Activated naive CD8-positive, alpha-beta T cell treated with anti-CD3 and anti-CD28 coated beads, Interleukin-2, amount 10 ng/mL, durations not matched to agents 7 days and 5 days (primary cell): Measurements from ENCODE around the gene XIAP. TPM values are rescaled to one million over a fixed set of nuclear protein-coding genes. Genes with fewer than 3 reads are reported as not detected.
"Not testable (repeated sequence)": the region's sequence is repeated elsewhere in the genome, so short reads cannot be mapped to it uniquely, and the experiment has no call there.

Experiments used
- ATAC-seq: fragments of 150-1000 bp; cut with Tn5 transposase; one replicate; pipeline ENCODE4 v1.10.0; 2021; ENCODE audit warnings: low read depth, moderate library complexity
- POLR2A ChIA-PET: fragments of 350-600 bp; sonication (Branson Sonifier 250); formaldehyde crosslinking; loops from one replicate; lab custom pipeline; 2021; ENCODE audit warnings: antibody characterized with exemption; lab: Charles Lee
- DNase-seq: peaks from one replicate; pipeline ENCODE4 v3.0.0; 2021
- H3K27ac Mint-ChIP-seq: one replicate; pipeline ENCODE4 v1.8.0; 2022; ENCODE audit warnings: mild to moderate bottlenecking, mixed read lengths
- H3K27me3 Mint-ChIP-seq: one replicate; pipeline ENCODE4 v1.8.0; 2022; ENCODE audit warnings: mild to moderate bottlenecking, moderate library complexity, mixed read lengths
- H3K36me3 Mint-ChIP-seq: one replicate; pipeline ENCODE4 v1.8.0; 2021; ENCODE audit warnings: mild to moderate bottlenecking, mixed read lengths
- H3K4me1 Mint-ChIP-seq: one replicate; pipeline ENCODE4 v1.8.0; 2021; ENCODE audit warnings: mixed read lengths
- H3K4me3 Mint-ChIP-seq: one replicate; pipeline ENCODE4 v1.8.0; 2022; ENCODE audit warnings: mild to moderate bottlenecking, moderate library complexity, mixed read lengths
- H3K9me3 Mint-ChIP-seq: one replicate; pipeline ENCODE4 v1.8.0; 2021; ENCODE audit warnings: mixed read lengths
- total RNA-seq, 2 experiments: library from RNA; stranded (reverse); gene quantifications; one replicate each; pipeline ENCODE4 v1.2.3, GENCODE V29; 2021

The XIAP gene
- total RNA-seq, 2 experiments from 2014 or later = 35.5 to 46.4 TPM

- no peak overlapping the region for H3K4me3 Mint-ChIP-seq
- no peak overlapping the region for H3K27ac Mint-ChIP-seq
- POLR2A ChIA-PET = no interaction called here
- H3K36me3 Mint-ChIP-seq = no peaks in the 10 kb centered on the region
- no peaks in the 10 kb centered on the region for H3K9me3 Mint-ChIP-seq
- DNase-seq (no peak), ATAC-seq (no peak)
- no peaks in the 10 kb centered on the region for H3K4me1 Mint-ChIP-seq
- peaks cover 2% of the 10 kb centered on the region for H3K27me3 Mint-ChIP-seq
These were observed 10.8 kb upstream of the XIAP start for GRCh38 chrX:123849096-123849495.

DNA sequence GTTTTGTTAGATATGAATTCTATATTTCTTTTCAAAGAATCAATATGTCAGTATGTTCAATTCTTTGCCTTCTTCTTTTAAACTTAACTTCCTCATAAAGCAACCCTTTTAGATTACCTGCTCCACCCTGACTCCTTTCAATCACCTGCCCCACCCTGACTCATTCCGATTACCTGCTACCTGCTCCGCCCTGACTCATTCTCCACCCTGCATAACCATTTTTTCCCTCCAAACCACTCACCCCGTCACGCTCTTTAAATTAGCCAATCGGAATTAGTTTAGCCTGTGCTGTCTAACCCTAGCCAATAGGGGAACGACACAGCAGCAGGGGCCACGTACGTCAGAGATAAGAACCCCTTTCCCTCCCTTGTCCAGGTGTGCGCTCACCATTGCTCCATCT is 9.9 kb upstream of the XIAP start:
- ATAC-seq, H3K27me3 Mint-ChIP-seq, H3K36me3 Mint-ChIP-seq, H3K9me3 Mint-ChIP-seq, H3K4me1 Mint-ChIP-seq, H3K27ac Mint-ChIP-seq, POLR2A ChIA-PET, DNase-seq, H3K4me3 Mint-ChIP-seq: not testable (repeated sequence)

- H3K4me3 Mint-ChIP-seq = no peak overlapping the region
- DNase-seq (no peak), ATAC-seq (no peak)
- POLR2A ChIA-PET = no interaction called here
- no peaks in the 10 kb centered on the region for H3K9me3 Mint-ChIP-seq
- H3K36me3 Mint-ChIP-seq = no peaks in the 10 kb centered on the region
- H3K27me3 Mint-ChIP-seq = peaks cover 4% of the 10 kb centered on the region
- no peak overlapping the region for H3K27ac Mint-ChIP-seq
- no peaks in the 10 kb centered on the region for H3K4me1 Mint-ChIP-seq
These were observed 8.8 kb upstream of the XIAP start for GRCh38 chrX:123851079-123851478.

GRCh38 chrX:123854329-123854728 is 5.5 kb upstream of the XIAP start:
- Mint-ChIP-seq H3K4me1 (peaks cover 3% of the 10 kb centered on the region), H3K27ac (no peak overlapping the region), H3K4me3 (no peak overlapping the region), H3K27me3 (peaks cover 4% of the 10 kb centered on the region), H3K36me3 (no peaks in the 10 kb centered on the region), H3K9me3 (no peaks in the 10 kb centered on the region)
- POLR2A ChIA-PET = no interaction called here
- ATAC-seq (no peak), DNase-seq (no peak)

DNA sequence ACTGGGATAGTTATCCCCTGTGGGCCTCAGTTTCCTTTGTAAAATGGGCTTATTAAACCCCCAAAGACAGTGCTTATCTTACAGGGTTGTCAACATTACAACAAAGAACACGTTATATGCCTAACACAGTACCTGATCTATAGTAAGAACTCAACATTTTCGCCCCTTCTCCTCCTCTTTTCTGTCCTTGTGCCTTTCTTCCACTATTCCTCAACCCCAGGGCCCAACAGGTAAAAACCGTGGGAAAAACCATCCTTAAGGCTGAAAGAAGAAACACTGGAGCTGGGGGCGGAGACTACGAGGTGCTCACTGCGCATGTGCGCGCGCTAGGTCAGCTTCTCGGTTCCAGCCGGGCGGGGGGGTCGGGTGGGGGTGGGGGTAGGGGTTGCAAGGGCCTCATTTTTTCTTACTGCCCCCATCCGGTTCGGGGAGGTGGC is 426 bp upstream of the XIAP start:
- DNase-seq (no peak), ATAC-seq (no peak)
- H3K4me3 Mint-ChIP-seq = peak overlapping the region; percentile 92

DNA sequence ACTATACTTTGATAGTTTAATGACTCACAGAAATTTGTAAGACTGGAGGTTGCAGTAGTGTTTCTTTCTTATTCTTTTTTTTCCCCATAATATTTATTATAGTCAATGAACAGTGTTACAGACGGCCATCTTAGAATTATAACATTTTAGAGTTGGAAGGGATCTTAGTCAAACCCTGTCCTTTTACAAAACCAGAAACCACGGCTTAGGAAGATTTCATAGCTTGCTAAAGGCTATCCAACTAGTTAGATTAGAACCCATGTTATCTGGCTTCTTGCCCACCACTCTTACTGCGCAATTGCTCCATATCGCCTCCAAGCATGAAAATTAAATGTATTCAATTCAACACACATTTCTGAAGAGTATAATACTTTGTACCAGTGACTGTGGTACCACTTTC is 1.1 kb downstream of the XIAP start:
- DNase-seq = no peak

More for the DNA sequence above, 426 bp upstream of the XIAP start:
- Mint-ChIP-seq H3K4me1 (peaks cover 5% of the 10 kb centered on the region), H3K27ac (peak overlapping the region; percentile 93), H3K27me3 (peaks cover 2% of the 10 kb centered on the region), H3K9me3 (no peaks in the 10 kb centered on the region), H3K36me3 (no peaks in the 10 kb centered on the region)
- POLR2A ChIA-PET = no interaction called here

GRCh38 chrX:123869488-123869887 is 9.6 kb downstream of the XIAP start:
- H3K9me3 Mint-ChIP-seq = no peaks in the 10 kb centered on the region
- peaks cover 2% of the 10 kb centered on the region for H3K36me3 Mint-ChIP-seq
- no peak overlapping the region for H3K27ac Mint-ChIP-seq
- peaks cover 4% of the 10 kb centered on the region for H3K4me1 Mint-ChIP-seq
- H3K27me3 Mint-ChIP-seq = no peaks in the 10 kb centered on the region
- POLR2A ChIA-PET = interaction anchor here (1.7 kb wide), 1 partner anchor 9 kb away, joined by 5 read pairs; no protein-coding TSS in a partner anchor
- H3K4me3 Mint-ChIP-seq = no peak overlapping the region
- no peak for DNase-seq
- ATAC-seq = no peak

More for the DNA sequence above, 1.1 kb downstream of the XIAP start:
- Mint-ChIP-seq H3K27ac (peak overlapping the region; percentile 93), H3K4me3 (peak overlapping the region; percentile 92), H3K4me1 (peaks cover 7% of the 10 kb centered on the region), H3K27me3 (no peaks in the 10 kb centered on the region), H3K9me3 (no peaks in the 10 kb centered on the region), H3K36me3 (peaks cover 2% of the 10 kb centered on the region)
- ATAC-seq = no peak
- POLR2A ChIA-PET = interaction anchor here (0.6 to 1.6 kb wide), 5 partner anchors 8 to 102 kb away, joined by 3 to 5 read pairs (median 3); no protein-coding TSS in a partner anchor

- no peak for ATAC-seq
- DNase-seq = no peak
- Mint-ChIP-seq H3K27ac (no peak overlapping the region), H3K27me3 (no peaks in the 10 kb centered on the region), H3K36me3 (no peaks in the 10 kb centered on the region), H3K4me1 (peaks cover 2% of the 10 kb centered on the region), H3K9me3 (no peaks in the 10 kb centered on the region), H3K4me3 (no peak overlapping the region)
- POLR2A ChIA-PET = interaction anchor here (1.0 kb wide), 1 partner anchor 10 kb away, joined by 4 read pairs; no protein-coding TSS in a partner anchor
These were observed 11.5 kb downstream of the XIAP start for GRCh38 chrX:123871309-123871708.

- POLR2A ChIA-PET = no interaction called here
- H3K27me3 Mint-ChIP-seq = no peaks in the 10 kb centered on the region
These were observed 14.1 kb downstream of the XIAP start for GRCh38 chrX:123873956-123874355.

DNA sequence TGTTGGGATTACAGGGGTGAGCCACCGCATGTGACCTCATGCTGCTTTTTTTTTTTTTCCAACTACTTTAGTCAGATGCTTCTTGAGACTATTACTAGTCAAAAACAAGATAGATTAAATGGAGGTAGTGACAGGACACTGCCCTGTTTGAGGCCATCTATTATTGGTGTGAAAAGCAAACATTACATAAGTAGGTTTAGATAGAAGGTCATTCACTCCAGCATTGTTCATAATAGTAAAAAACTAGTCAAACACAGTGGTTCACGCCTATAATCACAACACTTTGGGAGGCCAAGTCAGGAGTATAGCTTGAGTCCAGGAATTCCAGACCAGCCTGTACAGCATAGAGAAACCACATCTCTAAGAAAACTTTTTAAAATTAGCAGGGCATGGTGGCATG is 16.3 kb downstream of the XIAP start:
- peaks cover 15% of the 10 kb centered on the region for H3K4me1 Mint-ChIP-seq
- ATAC-seq (no peak), DNase-seq (no peak)
- H3K27ac Mint-ChIP-seq = no peak overlapping the region
- POLR2A ChIA-PET = no interaction called here
- no peaks in the 10 kb centered on the region for H3K9me3 Mint-ChIP-seq
- H3K36me3 Mint-ChIP-seq = peaks cover 5% of the 10 kb centered on the region
- H3K27me3 Mint-ChIP-seq = no peaks in the 10 kb centered on the region
- H3K4me3 Mint-ChIP-seq = no peak overlapping the region

More at GRCh38 chrX:123873956-123874355, 14.1 kb downstream of the XIAP start:
- H3K9me3 Mint-ChIP-seq = no peaks in the 10 kb centered on the region
- peaks cover 9% of the 10 kb centered on the region for H3K4me1 Mint-ChIP-seq
- no peak overlapping the region for H3K27ac Mint-ChIP-seq
- no peak overlapping the region for H3K4me3 Mint-ChIP-seq
- ATAC-seq (no peak), DNase-seq (no peak)
- H3K36me3 Mint-ChIP-seq = no peaks in the 10 kb centered on the region

DNA sequence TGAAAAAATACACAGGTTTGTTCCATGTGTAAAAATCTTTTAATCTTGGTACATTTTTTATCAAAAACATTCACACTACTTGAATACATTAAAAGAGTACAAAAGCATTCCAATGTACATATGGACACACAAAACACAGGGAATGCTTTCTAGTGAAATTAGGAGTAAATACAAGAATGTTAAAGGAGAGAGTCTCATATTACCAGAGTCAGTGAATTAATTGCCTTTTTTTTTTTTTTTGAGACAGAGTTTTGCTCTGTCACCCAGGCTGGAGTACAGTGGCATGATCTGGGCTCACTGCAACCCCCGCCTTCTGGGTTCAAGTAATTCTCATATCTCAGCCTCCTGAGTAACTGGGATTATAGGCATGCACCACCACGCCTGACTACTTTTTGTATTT is 17.0 kb downstream of the XIAP start:
- no peak for ATAC-seq
- H3K27me3 Mint-ChIP-seq = no peaks in the 10 kb centered on the region

DNA sequence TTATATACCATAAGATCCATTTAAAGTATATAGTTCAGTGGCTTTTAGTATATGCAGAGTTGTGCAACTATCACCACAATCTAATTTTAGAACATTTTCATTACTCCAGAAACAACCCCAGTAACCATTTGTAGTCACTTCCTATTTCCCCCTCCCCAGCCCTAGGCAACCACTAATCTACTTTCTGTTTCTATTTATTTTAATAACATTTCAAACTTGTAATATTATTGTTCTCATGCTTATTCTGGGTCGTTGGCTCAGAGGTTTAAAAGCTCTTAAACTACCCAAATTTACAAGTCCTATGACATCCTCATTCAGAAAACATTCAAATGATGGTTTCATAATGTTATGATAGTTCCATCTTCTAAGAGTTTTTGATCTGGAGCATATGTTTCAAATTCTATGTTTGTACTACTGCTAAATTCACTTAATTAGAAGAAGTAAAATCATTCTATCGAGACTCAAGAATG is 18.4 kb downstream of the XIAP start:
- POLR2A ChIA-PET = interaction anchor here (0.6 to 1.2 kb wide), 2 partner anchors 17 to 95 kb away, joined by 3 to 6 read pairs; no protein-coding TSS in a partner anchor
- Mint-ChIP-seq H3K27ac (peak overlapping the region; percentile 68), H3K4me1 (peaks cover 17% of the 10 kb centered on the region), H3K4me3 (peak overlapping the region; percentile 48), H3K27me3 (no peaks in the 10 kb centered on the region), H3K9me3 (no peaks in the 10 kb centered on the region), H3K36me3 (peaks cover 7% of the 10 kb centered on the region)
- DNase-seq (no peak), ATAC-seq (peak; percentile 45)

More for the DNA sequence above, 17.0 kb downstream of the XIAP start:
- POLR2A ChIA-PET = no interaction called here
- Mint-ChIP-seq H3K4me3 (no peak overlapping the region), H3K4me1 (peaks cover 17% of the 10 kb centered on the region), H3K36me3 (peaks cover 7% of the 10 kb centered on the region), H3K9me3 (no peaks in the 10 kb centered on the region), H3K27ac (no peak overlapping the region)
- DNase-seq = no peak

DNA sequence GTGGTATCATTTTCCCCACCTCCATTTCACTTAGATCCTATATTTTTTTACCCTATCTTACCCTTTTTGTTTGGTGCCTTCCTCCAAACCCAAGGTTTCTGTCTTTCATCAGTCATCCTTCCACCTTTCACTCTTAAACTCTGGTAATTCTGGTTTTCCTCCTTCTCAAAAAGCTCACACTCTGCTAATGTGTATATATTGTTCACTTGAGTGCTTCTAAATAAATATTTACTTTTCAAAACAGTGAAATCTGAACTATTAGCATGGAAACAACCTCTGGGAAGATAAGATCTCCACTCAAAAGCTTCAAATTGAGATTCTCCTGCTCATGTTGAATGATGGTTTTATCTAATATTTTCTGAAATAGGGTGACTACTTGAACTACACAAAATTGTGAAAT is 21.5 kb downstream of the XIAP start:
- Mint-ChIP-seq H3K36me3 (peaks cover 7% of the 10 kb centered on the region), H3K27ac (no peak overlapping the region), H3K4me3 (no peak overlapping the region), H3K9me3 (no peaks in the 10 kb centered on the region), H3K27me3 (no peaks in the 10 kb centered on the region), H3K4me1 (peaks cover 15% of the 10 kb centered on the region)
- POLR2A ChIA-PET = no interaction called here
- no peak for ATAC-seq
- no peak for DNase-seq

DNA sequence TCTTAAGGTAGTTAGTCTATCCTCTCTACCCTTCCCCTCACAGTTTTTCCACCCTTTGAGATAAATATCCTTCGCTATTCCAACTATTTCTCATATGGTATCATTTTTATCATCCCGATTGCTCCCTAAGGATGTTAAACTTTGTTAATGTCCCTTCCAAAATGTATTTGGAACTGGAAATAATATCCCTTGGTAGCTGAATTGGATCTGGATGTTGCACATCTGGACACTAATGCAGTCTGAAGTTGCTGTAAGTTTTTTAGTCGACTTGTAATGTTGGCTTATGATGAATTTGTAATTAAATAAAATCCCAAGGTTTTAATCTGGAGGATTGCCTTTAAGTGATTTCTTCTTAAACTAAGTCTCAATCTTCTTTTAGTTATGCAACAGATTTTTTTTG is 22.5 kb downstream of the XIAP start:
- H3K27ac Mint-ChIP-seq = no peak overlapping the region
- H3K36me3 Mint-ChIP-seq = peaks cover 7% of the 10 kb centered on the region
- H3K9me3 Mint-ChIP-seq = no peaks in the 10 kb centered on the region
- DNase-seq (no peak), ATAC-seq (no peak)
- no peak overlapping the region for H3K4me3 Mint-ChIP-seq
- POLR2A ChIA-PET = no interaction called here
- H3K27me3 Mint-ChIP-seq = no peaks in the 10 kb centered on the region
- peaks cover 15% of the 10 kb centered on the region for H3K4me1 Mint-ChIP-seq
